Measurements from ENCODE around the gene DNAH17. TPM values are rescaled to one million over a fixed set of nuclear protein-coding genes. Genes with fewer than 3 reads are reported as not detected.

DNAH17 gene
- total RNA-seq, 1 experiment from 2014 or later, result 0.69 TPM

GRCh38 chr17:78573955-78574354 is 3.2 kb downstream of the DNAH17 start:
- ChIA-PET POLR2A (no interaction called here), RAD21 (ENCODE audit: low non-redundant PET in 1 of 2, low total read pairs in 2 of 2, uncharacterized antibody in 2 of 2, unreplicated experiment in 2 of 2) (no interaction called here), CTCF (interaction anchor here (1.5 to 2.5 kb wide), 2 partner anchors 14 to 77 kb away, joined by 4 to 7 read pairs; no protein-coding TSS in a partner anchor)
- Histone ChIP-seq H3K4me3 (replicated peaks in 1 of 2; ENCODE audit: low read depth in 1 of 2, low read length in 2 of 2) (no peak overlapping the region), H2AFZ (ENCODE audit: low read depth, low read length, poor library complexity, severe bottlenecking) (no peak overlapping the region), H4K20me1 (ENCODE audit: insufficient read depth) (no peaks in the 10 kb centered on the region), H3K27ac (ENCODE audit: low read depth, low read length) (no peak overlapping the region), H3K9me3 (ENCODE audit: control insufficient read depth in 1 of 2, insufficient read depth in 1 of 2, low read depth in 1 of 2, low read length in 2 of 2) (no peaks in the 10 kb centered on the region), H3K9me2 (ENCODE audit: insufficient read depth) (no peaks in the 10 kb centered on the region), H3K36me3 (ENCODE audit: control insufficient read depth in 1 of 2, insufficient read depth in 2 of 2, low read length in 2 of 2) (no peaks in the 10 kb centered on the region), H3K27me3 (ENCODE audit: insufficient read depth, low read length) (no peaks in the 10 kb centered on the region), H3K9ac (ENCODE audit: low read length) (no peak overlapping the region), H3K4me2 (ENCODE audit: low read length) (no peak overlapping the region), H3K4me1 (ENCODE audit: control insufficient read depth in 1 of 2, insufficient read depth in 2 of 2, low read length in 2 of 2) (no peaks in the 10 kb centered on the region), H3K79me2 (ENCODE audit: insufficient read depth, low read length) (no peaks in the 10 kb centered on the region)
- ATAC-seq (peak; percentile 75), DNase-seq (ENCODE audit: low read depth, low spot score) (peak; percentile 29)
- TF ChIP-seq JUND (IDR thresholded peaks at IDR 0.05) (no peak), RAD21 (IDR thresholded peaks at IDR 0.05; ENCODE audit: low read depth) (peak; percentile 57)
- TF ChIP-seq, protein P1, sequence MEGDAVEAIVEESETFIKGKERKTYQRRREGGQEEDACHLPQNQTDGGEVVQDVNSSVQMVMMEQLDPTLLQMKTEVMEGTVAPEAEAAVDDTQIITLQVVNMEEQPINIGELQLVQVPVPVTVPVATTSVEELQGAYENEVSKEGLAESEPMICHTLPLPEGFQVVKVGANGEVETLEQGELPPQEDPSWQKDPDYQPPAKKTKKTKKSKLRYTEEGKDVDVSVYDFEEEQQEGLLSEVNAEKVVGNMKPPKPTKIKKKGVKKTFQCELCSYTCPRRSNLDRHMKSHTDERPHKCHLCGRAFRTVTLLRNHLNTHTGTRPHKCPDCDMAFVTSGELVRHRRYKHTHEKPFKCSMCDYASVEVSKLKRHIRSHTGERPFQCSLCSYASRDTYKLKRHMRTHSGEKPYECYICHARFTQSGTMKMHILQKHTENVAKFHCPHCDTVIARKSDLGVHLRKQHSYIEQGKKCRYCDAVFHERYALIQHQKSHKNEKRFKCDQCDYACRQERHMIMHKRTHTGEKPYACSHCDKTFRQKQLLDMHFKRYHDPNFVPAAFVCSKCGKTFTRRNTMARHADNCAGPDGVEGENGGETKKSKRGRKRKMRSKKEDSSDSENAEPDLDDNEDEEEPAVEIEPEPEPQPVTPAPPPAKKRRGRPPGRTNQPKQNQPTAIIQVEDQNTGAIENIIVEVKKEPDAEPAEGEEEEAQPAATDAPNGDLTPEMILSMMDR (IDR thresholded peaks at IDR 0.05 in 2 of 3, conservative IDR thresholded peaks at IDR 0.05 in 1 of 3; ENCODE audit: borderline replicate concordance in 1 of 3, insufficient read depth in 1 of 3, low read depth in 2 of 3, low read length in 2 of 3), result peak in 2 of 3 experiments; percentile 40 to 49; a peak in 4 of 6 replicates
- intact Hi-C loops (cut with micrococcal nuclease), result no loop called here
- BruUV-seq (replicated peaks), result no TSS peak

DNA sequence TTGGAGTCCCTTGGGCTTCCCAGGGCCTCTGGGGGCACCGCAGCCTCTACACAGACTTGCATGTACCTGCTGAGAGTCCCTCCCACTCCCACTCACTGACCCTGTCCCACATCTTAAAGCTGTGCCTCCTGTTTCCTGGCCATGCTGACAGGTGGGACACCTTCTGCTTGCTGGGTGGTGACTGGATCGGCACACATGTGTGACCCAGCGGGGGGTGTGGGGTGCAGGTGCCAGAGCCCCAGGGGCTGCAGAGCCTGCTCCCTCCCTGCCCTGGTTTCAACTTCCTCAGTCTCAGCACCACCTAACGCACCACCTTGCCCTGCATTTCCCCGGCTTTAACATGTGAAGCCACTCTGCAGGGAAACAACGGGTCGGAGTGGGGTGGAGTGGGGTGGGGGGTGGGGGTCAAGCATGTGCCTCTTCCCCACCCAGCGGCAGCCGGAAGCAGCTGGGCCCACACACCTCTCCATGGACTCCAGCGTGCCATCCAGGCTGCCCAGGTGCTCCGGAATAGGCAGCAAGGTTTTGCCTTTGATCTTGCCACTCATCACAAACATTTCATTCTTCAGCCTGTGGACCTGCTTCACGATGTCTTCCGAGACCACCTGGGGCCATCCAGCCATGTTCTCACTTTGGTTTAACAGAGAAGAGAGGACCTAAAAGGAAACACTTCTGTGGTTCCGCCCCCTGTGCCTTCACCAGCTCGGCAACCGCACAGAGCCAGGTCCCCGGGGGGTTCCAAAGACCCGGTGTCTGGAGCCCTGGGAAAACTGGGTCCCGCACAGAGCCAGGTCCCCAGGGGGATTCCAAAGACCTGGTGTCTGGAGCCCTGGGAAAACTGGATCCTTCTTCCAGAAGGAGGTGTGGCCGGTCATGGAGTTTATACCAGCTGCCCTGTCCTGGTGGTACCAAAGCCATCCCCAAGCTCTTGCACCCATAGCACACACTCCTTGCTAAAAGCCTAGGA is 4.7 kb downstream of the DNAH17 start:
- no peak overlapping the region for H3K4me2 ChIP-seq (ENCODE audit: low read length)
- no peak overlapping the region for H3K9ac ChIP-seq (ENCODE audit: low read length)
- TF ChIP-seq, protein P2, sequence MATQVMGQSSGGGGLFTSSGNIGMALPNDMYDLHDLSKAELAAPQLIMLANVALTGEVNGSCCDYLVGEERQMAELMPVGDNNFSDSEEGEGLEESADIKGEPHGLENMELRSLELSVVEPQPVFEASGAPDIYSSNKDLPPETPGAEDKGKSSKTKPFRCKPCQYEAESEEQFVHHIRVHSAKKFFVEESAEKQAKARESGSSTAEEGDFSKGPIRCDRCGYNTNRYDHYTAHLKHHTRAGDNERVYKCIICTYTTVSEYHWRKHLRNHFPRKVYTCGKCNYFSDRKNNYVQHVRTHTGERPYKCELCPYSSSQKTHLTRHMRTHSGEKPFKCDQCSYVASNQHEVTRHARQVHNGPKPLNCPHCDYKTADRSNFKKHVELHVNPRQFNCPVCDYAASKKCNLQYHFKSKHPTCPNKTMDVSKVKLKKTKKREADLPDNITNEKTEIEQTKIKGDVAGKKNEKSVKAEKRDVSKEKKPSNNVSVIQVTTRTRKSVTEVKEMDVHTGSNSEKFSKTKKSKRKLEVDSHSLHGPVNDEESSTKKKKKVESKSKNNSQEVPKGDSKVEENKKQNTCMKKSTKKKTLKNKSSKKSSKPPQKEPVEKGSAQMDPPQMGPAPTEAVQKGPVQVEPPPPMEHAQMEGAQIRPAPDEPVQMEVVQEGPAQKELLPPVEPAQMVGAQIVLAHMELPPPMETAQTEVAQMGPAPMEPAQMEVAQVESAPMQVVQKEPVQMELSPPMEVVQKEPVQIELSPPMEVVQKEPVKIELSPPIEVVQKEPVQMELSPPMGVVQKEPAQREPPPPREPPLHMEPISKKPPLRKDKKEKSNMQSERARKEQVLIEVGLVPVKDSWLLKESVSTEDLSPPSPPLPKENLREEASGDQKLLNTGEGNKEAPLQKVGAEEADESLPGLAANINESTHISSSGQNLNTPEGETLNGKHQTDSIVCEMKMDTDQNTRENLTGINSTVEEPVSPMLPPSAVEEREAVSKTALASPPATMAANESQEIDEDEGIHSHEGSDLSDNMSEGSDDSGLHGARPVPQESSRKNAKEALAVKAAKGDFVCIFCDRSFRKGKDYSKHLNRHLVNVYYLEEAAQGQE (IDR thresholded peaks at IDR 0.05; ENCODE audit: low read depth), result no peak
- peak; percentile 62 for TF ChIP-seq SP1 (IDR thresholded peaks at IDR 0.05; ENCODE audit: low read depth)
- peak; percentile 61 for TF ChIP-seq TCF7L2 (IDR thresholded peaks at IDR 0.05; ENCODE audit: borderline replicate concordance, extremely low read depth, insufficient read depth, insufficient read length)
- no peaks in the 10 kb centered on the region for H3K79me2 ChIP-seq (ENCODE audit: insufficient read depth, low read length)
- H3K27me3 ChIP-seq (ENCODE audit: insufficient read depth, low read length), result no peaks in the 10 kb centered on the region
- H3K4me1 ChIP-seq (ENCODE audit: control insufficient read depth in 1 of 2, insufficient read depth in 2 of 2, low read length in 2 of 2), result no peaks in the 10 kb centered on the region
- ChIA-PET CTCF (interaction anchor here (2.0 to 2.5 kb wide), 2 partner anchors 13 to 75 kb away, joined by 6 to 7 read pairs; no protein-coding TSS in a partner anchor), RAD21 (ENCODE audit: low non-redundant PET in 1 of 2, low total read pairs in 2 of 2, uncharacterized antibody in 2 of 2, unreplicated experiment in 2 of 2) (no interaction called here), POLR2A (no interaction called here)
- intact Hi-C loops (cut with micrococcal nuclease), result no loop called here
- H3K4me3 ChIP-seq (replicated peaks in 1 of 2; ENCODE audit: low read depth in 1 of 2, low read length in 2 of 2), result no peak overlapping the region
- ATAC-seq (peak; percentile 66), DNase-seq (ENCODE audit: low read depth, low spot score) (no peak)
- no peaks in the 10 kb centered on the region for H3K36me3 ChIP-seq (ENCODE audit: control insufficient read depth in 1 of 2, insufficient read depth in 2 of 2, low read length in 2 of 2)
- no peaks in the 10 kb centered on the region for H4K20me1 ChIP-seq (ENCODE audit: insufficient read depth)
- H3K27ac ChIP-seq (ENCODE audit: low read depth, low read length), result no peak overlapping the region
- no peaks in the 10 kb centered on the region for H3K9me2 ChIP-seq (ENCODE audit: insufficient read depth)
- H3K9me3 ChIP-seq (ENCODE audit: control insufficient read depth in 1 of 2, insufficient read depth in 1 of 2, low read depth in 1 of 2, low read length in 2 of 2), result no peaks in the 10 kb centered on the region
- H2AFZ ChIP-seq (ENCODE audit: low read depth, low read length, poor library complexity, severe bottlenecking), result no peak overlapping the region
- no TSS peak for BruUV-seq (replicated peaks)

All from HCT116 (cell line).